ENCODE measurements around the gene AMBP. TPM values are rescaled to one million over a fixed set of nuclear protein-coding genes. Genes with fewer than 3 reads are reported as not detected.

The AMBP gene
- polyA plus RNA-seq, 1 of the 3 experiments (the other 2 are of a cell fraction), result 0.16 TPM

DNA sequence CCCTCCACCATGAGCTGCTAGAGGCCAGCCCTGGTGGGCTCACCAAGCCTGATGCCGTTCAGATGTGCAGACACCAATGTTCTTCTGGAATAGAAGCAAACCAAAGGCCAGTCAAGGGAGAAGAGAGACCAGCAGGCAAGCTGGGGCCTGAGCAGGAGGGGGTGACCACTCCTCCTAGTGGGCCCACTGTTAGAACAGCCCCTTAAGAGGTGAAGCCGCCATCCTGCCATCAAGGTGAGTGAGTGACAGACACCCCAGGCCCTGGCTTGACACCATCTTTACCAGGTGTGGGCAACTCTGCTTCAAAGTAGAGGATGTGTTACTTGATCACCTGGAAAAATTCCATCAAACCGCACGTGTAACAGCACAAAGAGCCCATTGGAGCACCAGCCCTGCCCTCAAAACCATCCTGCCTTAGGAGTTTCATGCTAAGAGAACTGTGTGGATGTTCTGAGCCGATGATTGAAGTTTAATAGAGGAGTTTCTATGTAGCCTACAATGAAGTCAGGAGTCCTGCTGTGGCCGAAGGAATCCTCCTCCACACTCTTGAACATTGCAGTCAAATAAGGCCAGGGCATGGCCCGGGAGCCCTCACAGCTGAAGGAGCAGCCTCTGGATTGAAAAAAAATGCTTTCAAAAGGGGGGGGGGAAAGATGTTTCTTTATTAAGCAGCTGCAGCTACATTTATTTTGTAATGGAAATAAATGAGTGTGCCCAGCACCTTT is 20.8 kb downstream of the AMBP start:
- no peak overlapping the region for H3K4me2 ChIP-seq
- H3K79me2 ChIP-seq (ENCODE audit: insufficient read depth), result no peaks in the 10 kb centered on the region
- no peaks in the 10 kb centered on the region for H4K20me1 ChIP-seq (ENCODE audit: insufficient read depth)
- H3K36me3 ChIP-seq (replicated peaks in 1 of 2; ENCODE audit: control insufficient read depth in 1 of 2, insufficient read depth in 2 of 2, low read length in 1 of 2), result peaks cover 0 to 4% of the 10 kb centered on the region in 2 experiments
- no peaks in the 10 kb centered on the region for H3F3A ChIP-seq (replicated peaks; ENCODE audit: insufficient read depth)
- CTCF ChIA-PET, result interaction anchor here (0.5 to 2.0 kb wide), 5 partner anchors 51 to 320 kb away, joined by 3 to 7 read pairs (median 4); partner anchors contain the start of gene COL27A1
- no peaks in the 10 kb centered on the region; a peak in 1 of 4 replicates for H3K4me1 ChIP-seq (ENCODE audit: control insufficient read depth in 1 of 2, insufficient read depth in 2 of 2, low read depth in 1 of 2, low read length in 1 of 2)
- no peak overlapping the region for H2AFZ ChIP-seq (ENCODE audit: low read depth)
- H3K27me3 ChIP-seq (ENCODE audit: insufficient read depth), result no peaks in the 10 kb centered on the region
- POLR2A ChIA-PET, result no interaction called here
- no peak overlapping the region for H3K9ac ChIP-seq
- TF ChIP-seq, protein P1, sequence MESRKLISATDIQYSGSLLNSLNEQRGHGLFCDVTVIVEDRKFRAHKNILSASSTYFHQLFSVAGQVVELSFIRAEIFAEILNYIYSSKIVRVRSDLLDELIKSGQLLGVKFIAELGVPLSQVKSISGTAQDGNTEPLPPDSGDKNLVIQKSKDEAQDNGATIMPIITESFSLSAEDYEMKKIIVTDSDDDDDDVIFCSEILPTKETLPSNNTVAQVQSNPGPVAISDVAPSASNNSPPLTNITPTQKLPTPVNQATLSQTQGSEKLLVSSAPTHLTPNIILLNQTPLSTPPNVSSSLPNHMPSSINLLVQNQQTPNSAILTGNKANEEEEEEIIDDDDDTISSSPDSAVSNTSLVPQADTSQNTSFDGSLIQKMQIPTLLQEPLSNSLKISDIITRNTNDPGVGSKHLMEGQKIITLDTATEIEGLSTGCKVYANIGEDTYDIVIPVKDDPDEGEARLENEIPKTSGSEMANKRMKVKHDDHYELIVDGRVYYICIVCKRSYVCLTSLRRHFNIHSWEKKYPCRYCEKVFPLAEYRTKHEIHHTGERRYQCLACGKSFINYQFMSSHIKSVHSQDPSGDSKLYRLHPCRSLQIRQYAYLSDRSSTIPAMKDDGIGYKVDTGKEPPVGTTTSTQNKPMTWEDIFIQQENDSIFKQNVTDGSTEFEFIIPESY (IDR thresholded peaks at IDR 0.05; ENCODE audit: borderline replicate concordance, low read depth), result no peak
- TF ChIP-seq JUND (IDR thresholded peaks at IDR 0.05), result no peak
- TF ChIP-seq, protein P2, sequence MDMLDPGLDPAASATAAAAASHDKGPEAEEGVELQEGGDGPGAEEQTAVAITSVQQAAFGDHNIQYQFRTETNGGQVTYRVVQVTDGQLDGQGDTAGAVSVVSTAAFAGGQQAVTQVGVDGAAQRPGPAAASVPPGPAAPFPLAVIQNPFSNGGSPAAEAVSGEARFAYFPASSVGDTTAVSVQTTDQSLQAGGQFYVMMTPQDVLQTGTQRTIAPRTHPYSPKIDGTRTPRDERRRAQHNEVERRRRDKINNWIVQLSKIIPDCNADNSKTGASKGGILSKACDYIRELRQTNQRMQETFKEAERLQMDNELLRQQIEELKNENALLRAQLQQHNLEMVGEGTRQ (IDR thresholded peaks at IDR 0.05; ENCODE audit: borderline replicate concordance, low read depth, low read length), result no peak
- TF ChIP-seq POLR2AphosphoS5 (IDR thresholded peaks at IDR 0.05; ENCODE audit: low read depth, low read length), result no peak
- no peak for TF ChIP-seq NFIC (IDR thresholded peaks at IDR 0.05; ENCODE audit: borderline replicate concordance)
- TF ChIP-seq CHD2 (IDR thresholded peaks at IDR 0.05; ENCODE audit: low read length, partially characterized antibody), result no peak
- TF ChIP-seq GATA2 (CRISPR knock-in tag; IDR thresholded peaks at IDR 0.05), result no peak
- no peak for TF ChIP-seq YY1 (IDR thresholded peaks at IDR 0.05; ENCODE audit: low read depth)
- no peak for TF ChIP-seq TEAD4 (IDR thresholded peaks at IDR 0.05; ENCODE audit: borderline replicate concordance, insufficient read depth)
- TF ChIP-seq EZH2phosphoT487 (IDR thresholded peaks at IDR 0.05; ENCODE audit: borderline replicate concordance, low read depth), result no peak
- no peak for TF ChIP-seq EP300 (IDR thresholded peaks at IDR 0.05; ENCODE audit: borderline replicate concordance in 1 of 2, low read depth in 1 of 2, low read length in 1 of 2)
- TF ChIP-seq TAF1 (IDR thresholded peaks at IDR 0.05; ENCODE audit: borderline replicate concordance, low read depth, low read length), result no peak
- TF ChIP-seq MXI1 (IDR thresholded peaks at IDR 0.05; ENCODE audit: low read depth, low read length), result no peak
- TF ChIP-seq MEF2A (IDR thresholded peaks at IDR 0.05; ENCODE audit: borderline replicate concordance, low read depth), result no peak
- TF ChIP-seq FOXJ3 (CRISPR knock-in tag; IDR thresholded peaks at IDR 0.05), result no peak
- TF ChIP-seq, protein P3, sequence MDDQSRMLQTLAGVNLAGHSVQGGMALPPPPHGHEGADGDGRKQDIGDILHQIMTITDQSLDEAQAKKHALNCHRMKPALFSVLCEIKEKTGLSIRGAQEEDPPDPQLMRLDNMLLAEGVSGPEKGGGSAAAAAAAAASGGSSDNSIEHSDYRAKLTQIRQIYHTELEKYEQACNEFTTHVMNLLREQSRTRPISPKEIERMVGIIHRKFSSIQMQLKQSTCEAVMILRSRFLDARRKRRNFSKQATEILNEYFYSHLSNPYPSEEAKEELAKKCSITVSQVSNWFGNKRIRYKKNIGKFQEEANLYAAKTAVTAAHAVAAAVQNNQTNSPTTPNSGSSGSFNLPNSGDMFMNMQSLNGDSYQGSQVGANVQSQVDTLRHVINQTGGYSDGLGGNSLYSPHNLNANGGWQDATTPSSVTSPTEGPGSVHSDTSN (IDR thresholded peaks at IDR 0.05), result no peak
- TF ChIP-seq RAD21 (IDR thresholded peaks at IDR 0.05; ENCODE audit: low read length), result no peak
- TF ChIP-seq FOXM1 (IDR thresholded peaks at IDR 0.05; ENCODE audit: low read depth), result no peak
- TF ChIP-seq, protein P4, sequence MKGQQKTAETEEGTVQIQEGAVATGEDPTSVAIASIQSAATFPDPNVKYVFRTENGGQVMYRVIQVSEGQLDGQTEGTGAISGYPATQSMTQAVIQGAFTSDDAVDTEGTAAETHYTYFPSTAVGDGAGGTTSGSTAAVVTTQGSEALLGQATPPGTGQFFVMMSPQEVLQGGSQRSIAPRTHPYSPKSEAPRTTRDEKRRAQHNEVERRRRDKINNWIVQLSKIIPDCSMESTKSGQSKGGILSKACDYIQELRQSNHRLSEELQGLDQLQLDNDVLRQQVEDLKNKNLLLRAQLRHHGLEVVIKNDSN (IDR thresholded peaks at IDR 0.05; ENCODE audit: borderline replicate concordance, low read depth), result no peak
- TF ChIP-seq FOSL2 (IDR thresholded peaks at IDR 0.05; ENCODE audit: borderline replicate concordance, low read depth), result no peak
- no peak overlapping the region for H3K27ac ChIP-seq (ENCODE audit: low read depth in 2 of 2, low read length in 1 of 2)
- 90% methylated on average over 5 of the region's 7 CpGs for WGBS (ENCODE audit: low lambda C conversion rate)
- no peaks in the 10 kb centered on the region for H3K9me2 ChIP-seq
- no peak overlapping the region for H3K4me3 ChIP-seq (ENCODE audit: low read depth in 2 of 2, low read length in 1 of 2)
- H3K9me3 ChIP-seq, result no peaks in the 10 kb centered on the region
- DNase-seq, result no peak
